Measurements from ENCODE around the gene RALGAPA1.
"Not testable (repeated sequence)": the region's sequence is repeated elsewhere in the genome, so short reads cannot be mapped to it uniquely, and the experiment has no call there.

Gene RALGAPA1

GRCh38 chr14:35761922-35762321 lies 47.2 kb downstream of the RALGAPA1 start:
- no peak for DNase-seq (ENCODE audit: low read depth, low spot score)

DNA sequence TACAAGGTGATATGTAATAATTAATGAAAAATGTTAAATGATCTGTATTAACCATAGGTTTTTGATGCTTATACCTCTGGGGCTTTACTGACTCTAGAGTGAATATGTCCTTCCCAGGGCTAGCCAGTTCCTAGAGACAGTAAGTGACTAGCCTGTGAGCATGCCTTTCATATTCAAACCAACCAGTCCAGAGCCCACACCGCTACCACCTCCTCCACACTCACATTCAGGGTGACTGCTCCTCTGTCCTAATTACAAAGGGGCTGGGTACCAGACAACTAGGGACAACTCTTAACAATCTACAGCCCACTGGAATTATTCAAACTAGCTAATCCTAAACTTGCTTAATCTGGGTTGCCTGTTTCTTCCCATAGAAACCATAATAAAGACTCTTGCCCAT lies 49.0 kb downstream of the RALGAPA1 start:
- no peak for DNase-seq (ENCODE audit: low read depth, low spot score)

- no peak for DNase-seq (ENCODE audit: low read depth, low spot score)
Observed at GRCh38 chr14:35758523-35759129, 50.5 kb downstream of the RALGAPA1 start.

DNA sequence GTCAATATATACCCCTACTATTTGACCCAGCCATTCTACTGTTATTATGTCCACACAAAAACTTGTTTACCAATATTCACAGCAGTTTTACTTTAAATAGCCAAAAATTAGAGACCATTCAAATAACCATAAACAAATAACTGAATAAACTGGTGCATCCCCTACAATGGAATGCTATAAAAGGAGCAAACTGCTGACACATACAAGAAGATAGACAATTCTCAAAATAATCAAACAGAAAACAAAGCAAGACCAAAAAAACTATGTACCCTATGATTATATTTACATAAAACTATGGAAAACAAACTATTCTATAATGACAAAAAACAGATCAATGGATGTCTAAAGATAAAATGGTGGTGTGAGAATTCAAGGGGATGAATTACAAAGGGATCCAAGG lies 54.4 kb downstream of the RALGAPA1 start:
- DNase-seq (ENCODE audit: low read depth, low spot score), result no peak

DNA sequence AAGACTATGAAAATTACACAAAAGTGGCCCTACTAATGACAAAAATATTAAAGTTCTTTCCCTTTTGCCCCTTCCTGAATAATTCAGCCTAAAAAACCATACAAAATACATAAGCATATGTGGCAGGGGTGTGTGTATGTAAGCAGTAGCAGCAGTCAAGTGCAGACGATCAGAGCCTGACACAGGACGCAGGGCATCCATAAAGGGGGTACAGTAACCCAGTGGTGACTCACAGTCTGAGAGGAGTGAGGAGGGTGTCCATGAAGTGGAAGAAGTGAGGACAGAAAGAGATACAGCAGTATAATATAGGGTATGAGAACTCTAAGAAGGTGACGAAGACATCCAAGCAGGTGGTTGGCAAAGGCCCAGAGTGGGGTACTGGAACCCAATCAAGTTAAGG lies 56.7 kb downstream of the RALGAPA1 start:
- no peak for DNase-seq (ENCODE audit: low read depth, low spot score)

DNA sequence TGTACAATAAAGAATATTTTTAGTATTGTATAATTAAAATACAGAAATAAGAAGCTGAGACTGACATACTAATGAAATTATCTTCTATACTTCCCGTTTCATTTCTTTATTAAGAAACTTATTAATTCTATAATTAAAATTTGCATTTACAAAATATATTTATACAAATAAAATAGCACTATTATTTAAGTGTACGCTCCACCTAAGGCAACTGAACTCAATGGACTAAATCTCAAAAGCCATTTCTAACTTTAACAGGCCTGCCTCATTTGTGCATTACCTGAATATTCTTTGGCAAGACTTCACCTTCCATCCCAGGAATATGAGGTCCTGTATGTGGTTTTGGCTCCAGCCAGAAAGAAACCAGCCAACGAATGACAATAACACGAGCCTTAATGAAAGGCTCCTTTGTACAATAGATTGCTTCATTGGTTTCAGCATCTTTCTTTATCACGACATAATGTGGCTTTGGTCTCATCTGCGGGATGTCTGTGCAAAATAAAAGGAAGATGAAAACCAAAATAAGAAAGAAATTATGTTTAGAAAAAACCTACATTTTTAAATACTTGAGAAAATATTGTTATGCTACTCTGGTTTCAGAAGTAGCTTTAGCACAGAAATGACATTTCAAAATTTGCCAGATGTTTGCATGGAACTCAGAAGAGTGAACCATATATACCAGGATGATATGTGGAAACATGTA lies 58.7 kb downstream of the RALGAPA1 start:
- DNase-seq (ENCODE audit: low read depth, low spot score), result no peak

DNA sequence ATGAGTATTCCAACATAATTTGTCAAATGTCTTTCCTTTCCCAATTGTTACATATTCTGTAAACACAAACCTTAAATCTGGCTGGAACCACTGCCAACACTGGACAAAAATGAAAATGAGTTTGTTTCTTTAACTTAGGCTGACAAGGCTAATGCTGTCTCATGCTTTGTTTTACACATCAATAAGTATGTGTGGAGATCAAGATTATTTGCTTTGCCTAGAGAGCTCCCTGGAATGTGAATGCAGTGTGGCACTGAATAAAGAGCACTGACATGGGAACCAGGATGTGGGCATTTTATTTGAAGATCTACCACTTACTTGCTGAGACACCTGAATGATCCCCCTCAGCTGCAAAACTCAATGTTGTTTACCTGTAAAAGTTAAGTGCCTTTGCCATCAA lies 61.7 kb downstream of the RALGAPA1 start:
- no peak for DNase-seq (ENCODE audit: low read depth, low spot score)

- no peak for DNase-seq (ENCODE audit: low read depth, low spot score)
Observed at GRCh38 chr14:35742442-35742841, 66.7 kb downstream of the RALGAPA1 start.

- DNase-seq (ENCODE audit: low read depth, low spot score), result no peak
Observed at GRCh38 chr14:35742032-35742371, 67.1 kb downstream of the RALGAPA1 start.

GRCh38 chr14:35741345-35742031 lies 67.6 kb downstream of the RALGAPA1 start:
- no peak for DNase-seq (ENCODE audit: low read depth, low spot score)

DNA sequence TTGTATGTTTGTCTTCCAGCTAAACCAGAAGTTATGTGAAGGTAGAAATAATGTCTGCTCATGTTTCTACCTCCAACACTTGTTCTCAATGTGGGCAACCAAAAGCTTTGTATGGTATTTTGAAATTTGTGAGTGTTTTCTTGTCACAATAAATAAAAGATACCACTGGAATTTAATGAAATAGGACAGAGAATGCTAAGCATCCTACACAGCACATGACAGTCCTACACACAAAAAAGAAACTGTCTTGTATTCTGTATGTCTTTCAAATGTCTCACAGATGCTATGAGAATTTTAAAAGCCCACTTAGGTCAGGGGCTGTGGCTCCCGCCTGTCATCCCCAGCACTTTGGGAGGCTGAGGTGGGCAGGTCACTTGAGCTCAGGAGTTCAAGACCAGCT lies 68.9 kb downstream of the RALGAPA1 start:
- no peak for DNase-seq (ENCODE audit: low read depth, low spot score)

- not testable (repeated sequence) for DNase-seq (ENCODE audit: low read depth, low spot score)
Observed at GRCh38 chr14:35735163-35735562, 73.9 kb downstream of the RALGAPA1 start.

DNA sequence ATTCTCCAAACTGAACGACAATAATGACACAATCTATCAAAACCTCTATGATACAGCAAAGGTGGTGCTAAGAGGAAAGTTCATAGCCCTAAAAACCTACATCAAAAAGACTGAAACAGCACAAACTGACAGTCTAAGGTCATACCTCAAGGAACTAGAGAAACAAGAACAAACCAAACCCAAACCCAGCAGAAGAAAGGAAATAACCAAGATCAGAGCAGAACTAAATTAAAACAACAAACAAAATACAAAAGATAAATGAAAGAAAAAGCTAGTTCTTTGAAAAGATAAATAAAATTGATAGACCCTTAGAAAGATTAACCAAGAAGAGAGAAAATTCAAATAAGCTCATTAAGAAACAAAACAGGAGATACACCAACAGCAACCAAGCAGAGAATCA lies 75.6 kb downstream of the RALGAPA1 start:
- not testable (repeated sequence) for DNase-seq (ENCODE audit: low read depth, low spot score)

GRCh38 chr14:35730871-35731270 lies 78.2 kb downstream of the RALGAPA1 start:
- no peak for DNase-seq (ENCODE audit: low read depth, low spot score)

- no peak for DNase-seq (ENCODE audit: low read depth, low spot score)
Observed at GRCh38 chr14:35727764-35728163, 81.3 kb downstream of the RALGAPA1 start.

- no peak for DNase-seq (ENCODE audit: low read depth, low spot score)
Observed at GRCh38 chr14:35725930-35726329, 83.2 kb downstream of the RALGAPA1 start.

- DNase-seq (ENCODE audit: low read depth, low spot score), result no peak
Observed at GRCh38 chr14:35715079-35715478, 94.0 kb downstream of the RALGAPA1 start.

DNA sequence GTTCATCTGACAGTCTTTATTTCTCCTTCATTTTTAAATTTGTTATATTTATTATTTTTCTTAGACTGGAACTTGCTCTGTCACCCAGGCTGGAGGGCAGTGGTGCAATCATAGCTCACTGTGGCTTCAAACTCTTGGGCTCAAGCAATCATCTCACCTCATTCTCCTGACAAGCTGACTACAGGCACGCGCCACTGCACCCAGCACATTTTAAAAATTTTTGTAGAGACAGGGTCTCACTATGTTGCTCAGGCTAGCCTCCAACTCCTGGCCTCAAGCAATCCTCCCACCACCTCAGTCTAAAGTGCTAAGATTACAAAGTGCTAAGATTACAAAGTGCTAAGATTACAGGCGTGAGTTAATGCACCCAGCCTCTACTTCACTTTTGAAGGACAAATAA lies 96.6 kb downstream of the RALGAPA1 start:
- no peak for DNase-seq (ENCODE audit: low read depth, low spot score)

- DNase-seq (ENCODE audit: low read depth, low spot score), result no peak
Observed at GRCh38 chr14:35708062-35708461, 101.0 kb downstream of the RALGAPA1 start.

GRCh38 chr14:35705636-35706035 lies 103.5 kb downstream of the RALGAPA1 start:
- DNase-seq (ENCODE audit: low read depth, low spot score), result no peak

DNA sequence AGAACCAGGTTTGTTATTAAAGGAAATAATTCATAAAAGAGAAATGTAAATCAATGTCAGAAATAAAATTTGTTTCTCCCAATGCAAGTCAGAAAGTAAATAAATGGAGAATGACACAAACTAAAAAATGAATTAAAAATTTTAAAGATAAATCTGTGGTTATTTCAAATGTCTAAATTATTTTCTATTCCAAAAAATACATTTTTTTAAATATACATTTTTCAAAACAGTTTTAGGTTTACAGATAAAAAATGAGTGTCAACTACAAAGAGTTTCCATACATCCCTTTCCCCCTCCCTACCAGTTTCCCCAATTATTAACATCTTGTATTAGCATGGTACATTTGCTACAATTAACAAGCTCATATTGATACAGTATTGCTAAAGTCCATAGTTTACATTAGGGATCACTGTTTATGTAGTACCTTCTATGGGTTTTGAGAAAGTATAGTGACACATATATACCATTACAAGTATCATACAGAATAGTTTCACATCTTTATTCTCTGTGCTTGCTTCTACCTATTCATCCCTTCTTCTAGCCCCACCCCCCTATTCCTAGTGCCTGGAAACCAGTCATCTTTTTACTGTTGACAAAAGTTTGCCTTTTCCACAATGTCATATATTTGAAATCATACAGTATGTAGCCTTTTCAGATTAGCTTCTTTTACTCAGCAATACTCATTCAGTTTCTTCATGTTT lies 104.2 kb downstream of the RALGAPA1 start:
- DNase-seq (ENCODE audit: low read depth, low spot score), result no peak

- no peak for DNase-seq (ENCODE audit: low read depth, low spot score)
Observed at GRCh38 chr14:35701531-35701930, 107.6 kb downstream of the RALGAPA1 start.
